Measurements from ENCODE around the gene B4GALT1. TPM values are rescaled to one million over a fixed set of nuclear protein-coding genes. Genes with fewer than 3 reads are reported as not detected.

Gene B4GALT1
- total RNA-seq, 1 experiment from 2014 or later = 32.0 TPM

GRCh38 chr9:33112094-33112493 lies 55.0 kb downstream of the B4GALT1 start:
- Histone ChIP-seq H3K4me1 (ENCODE audit: insufficient read depth, low read length, poor library complexity, severe bottlenecking) (no peaks in the 10 kb centered on the region), H3K27ac (ENCODE audit: low read depth, low read length, poor library complexity, severe bottlenecking) (no peak overlapping the region), H3K36me3 (ENCODE audit: insufficient read depth, low read length, poor library complexity, severe bottlenecking) (peaks cover 7% of the 10 kb centered on the region), H3K9me3 (ENCODE audit: low read depth, low read length, poor library complexity, severe bottlenecking) (no peaks in the 10 kb centered on the region), H3K27me3 (replicated peaks; ENCODE audit: insufficient read depth, low read depth, low read length, poor library complexity) (no peaks in the 10 kb centered on the region), H3K4me3 (ENCODE audit: low read depth, low read length, poor library complexity, severe bottlenecking) (no peak overlapping the region)
- ChIA-PET POLR2A (ENCODE audit: low non-redundant PET) (no interaction called here), CTCF (no interaction called here)
- no TSS peak for BruUV-seq (replicated peaks)
- TF ChIP-seq EZH2 (IDR thresholded peaks at IDR 0.05; ENCODE audit: borderline replicate concordance, low read depth, low read length, poor library complexity, severe bottlenecking) (no peak), CTCF (conservative IDR thresholded peaks at IDR 0.05; ENCODE audit: low read depth, low read length) (no peak)
- DNase-seq (ENCODE audit: low spot score) = no peak
- intact Hi-C loops (cut with micrococcal nuclease; ENCODE audit: unreplicated experiment) = no loop called here

DNA sequence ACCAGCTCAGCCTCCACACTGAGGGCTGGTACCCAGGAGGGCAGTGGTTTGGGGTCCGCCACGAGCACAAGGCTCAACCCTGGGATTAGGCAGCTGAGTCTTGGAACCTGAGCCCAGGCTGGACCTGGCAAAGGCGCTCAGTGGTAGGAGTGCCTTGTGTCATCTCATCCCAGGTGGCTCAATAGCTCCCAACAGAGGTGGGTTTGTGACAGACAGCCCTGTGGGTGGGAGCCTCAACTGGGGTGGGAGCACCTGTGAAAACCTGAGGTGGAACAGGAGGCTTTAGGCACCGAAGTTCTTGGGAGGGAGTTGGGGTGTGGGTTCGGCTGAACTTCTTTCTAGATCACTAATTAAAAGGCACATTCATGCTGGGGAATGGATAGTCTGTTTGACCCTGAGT lies 55.5 kb downstream of the B4GALT1 start:
- BruUV-seq (replicated peaks) = no TSS peak
- CTCF ChIA-PET = no interaction called here
- TF ChIP-seq EZH2 (IDR thresholded peaks at IDR 0.05; ENCODE audit: borderline replicate concordance, low read depth, low read length, poor library complexity, severe bottlenecking) (no peak), CTCF (conservative IDR thresholded peaks at IDR 0.05; ENCODE audit: low read depth, low read length) (no peak)
- Histone ChIP-seq H3K27ac (ENCODE audit: low read depth, low read length, poor library complexity, severe bottlenecking) (no peak overlapping the region), H3K4me3 (ENCODE audit: low read depth, low read length, poor library complexity, severe bottlenecking) (no peak overlapping the region), H3K36me3 (ENCODE audit: insufficient read depth, low read length, poor library complexity, severe bottlenecking) (peaks cover 7% of the 10 kb centered on the region), H3K9me3 (ENCODE audit: low read depth, low read length, poor library complexity, severe bottlenecking) (no peaks in the 10 kb centered on the region), H3K4me1 (ENCODE audit: insufficient read depth, low read length, poor library complexity, severe bottlenecking) (no peaks in the 10 kb centered on the region), H3K27me3 (replicated peaks; ENCODE audit: insufficient read depth, low read depth, low read length, poor library complexity) (no peaks in the 10 kb centered on the region)
- no peak for DNase-seq (ENCODE audit: low spot score)
- intact Hi-C loops (cut with micrococcal nuclease; ENCODE audit: unreplicated experiment) = no loop called here
- POLR2A ChIA-PET (ENCODE audit: low non-redundant PET) = no interaction called here

GRCh38 chr9:33110686-33111085 lies 56.5 kb downstream of the B4GALT1 start:
- Histone ChIP-seq H3K36me3 (ENCODE audit: insufficient read depth, low read length, poor library complexity, severe bottlenecking) (peaks cover 7% of the 10 kb centered on the region), H3K4me3 (ENCODE audit: low read depth, low read length, poor library complexity, severe bottlenecking) (no peak overlapping the region), H3K4me1 (ENCODE audit: insufficient read depth, low read length, poor library complexity, severe bottlenecking) (no peaks in the 10 kb centered on the region), H3K27me3 (replicated peaks; ENCODE audit: insufficient read depth, low read depth, low read length, poor library complexity) (no peaks in the 10 kb centered on the region), H3K9me3 (ENCODE audit: low read depth, low read length, poor library complexity, severe bottlenecking) (no peaks in the 10 kb centered on the region), H3K27ac (ENCODE audit: low read depth, low read length, poor library complexity, severe bottlenecking) (no peak overlapping the region)
- TF ChIP-seq CTCF (conservative IDR thresholded peaks at IDR 0.05; ENCODE audit: low read depth, low read length) = no peak
- TF ChIP-seq EZH2 (IDR thresholded peaks at IDR 0.05; ENCODE audit: borderline replicate concordance, low read depth, low read length, poor library complexity, severe bottlenecking) = no peak
- TSS peak; percentile 25 for BruUV-seq (replicated peaks)
- intact Hi-C loops (cut with micrococcal nuclease; ENCODE audit: unreplicated experiment) = no loop called here
- no peak for DNase-seq (ENCODE audit: low spot score)
- CTCF ChIA-PET = no interaction called here
- POLR2A ChIA-PET (ENCODE audit: low non-redundant PET) = no interaction called here
